GM21367 (cell line): ENCODE measurements around the gene COA6.
"Not testable (repeated sequence)": the region's sequence is repeated elsewhere in the genome, so short reads cannot be mapped to it uniquely, and the experiment has no call there.

ENCODE experiments used
- ATAC-seq: cut with Tn5 transposase; IDR thresholded peaks from one replicate; pipeline ENCODE4 v1.9.1; 2021; ENCODE audit not compliant: unreplicated experiment

Gene COA6

DNA sequence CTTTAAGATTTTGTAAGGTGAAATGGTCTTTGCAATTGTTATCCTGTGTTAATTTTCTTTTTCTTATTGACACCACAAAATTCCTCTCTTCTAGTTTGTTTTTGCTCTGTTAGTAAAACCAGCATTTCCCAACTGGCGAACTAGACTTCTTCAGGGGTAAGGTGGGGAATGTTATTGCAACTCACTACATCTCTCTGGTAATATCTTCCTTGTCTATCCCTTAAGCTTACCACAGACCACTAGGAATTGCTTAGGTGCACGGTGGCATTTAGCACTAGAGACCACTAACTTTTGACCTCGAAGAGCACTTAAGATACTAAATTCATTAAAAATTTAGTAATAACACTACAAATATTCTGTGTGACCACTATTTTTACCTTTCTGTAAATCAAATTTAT lies 4.2 kb upstream of the COA6 start:
- no peak for ATAC-seq

DNA sequence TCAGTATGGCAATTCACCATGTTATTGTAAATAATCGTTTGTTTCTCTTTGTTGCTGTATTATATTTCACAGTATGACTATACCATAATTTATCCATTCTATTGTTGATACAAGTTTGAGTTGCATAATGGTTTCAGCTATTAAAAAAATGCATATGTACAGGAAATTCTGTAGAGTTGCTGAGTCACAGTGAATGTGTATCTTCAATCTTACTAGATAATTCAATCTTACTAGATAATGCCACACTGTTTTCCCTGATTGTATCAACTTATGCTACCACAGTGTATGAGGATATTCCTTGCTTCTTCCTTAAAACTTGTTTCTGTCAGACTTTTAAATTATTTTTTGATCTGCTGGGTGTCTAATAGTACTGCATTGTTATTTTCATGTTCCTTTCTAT lies 3.5 kb upstream of the COA6 start:
- no peak for ATAC-seq

GRCh38 chr1:234371414-234371813 lies 1.8 kb upstream of the COA6 start:
- ATAC-seq = no peak

- ATAC-seq = no peak
Observed at GRCh38 chr1:234372011-234372757, 1.1 kb upstream of the COA6 start.

- no peak for ATAC-seq
Observed at GRCh38 chr1:234373959-234374254, 651 bp downstream of the COA6 start.

GRCh38 chr1:234375672-234376071 lies 2.4 kb downstream of the COA6 start:
- no peak for ATAC-seq

- ATAC-seq = not testable (repeated sequence)
Observed at GRCh38 chr1:234379591-234380109, 6.4 kb downstream of the COA6 start.

GRCh38 chr1:234381699-234382555 lies 8.7 kb downstream of the COA6 start:
- ATAC-seq = no peak

DNA sequence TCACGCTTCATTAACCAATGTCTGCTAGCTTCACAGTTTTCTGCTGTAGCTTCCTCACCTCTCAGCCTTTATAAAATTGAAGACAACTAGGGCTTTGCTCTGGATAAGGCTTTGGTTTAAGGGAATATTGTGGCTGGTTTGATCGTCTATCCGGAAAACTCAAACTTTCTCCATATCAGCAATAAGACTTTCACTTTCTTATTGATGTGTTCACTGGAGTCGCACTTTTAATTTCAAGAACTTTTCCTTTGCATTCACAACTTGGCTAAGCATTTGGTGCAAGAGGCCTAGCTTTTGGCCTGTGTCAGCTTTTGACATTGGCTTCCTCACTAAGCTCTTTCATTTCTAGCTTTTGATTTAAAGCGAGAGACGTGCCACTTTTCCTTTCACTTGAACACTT lies 12.9 kb downstream of the COA6 start:
- no peak for ATAC-seq

DNA sequence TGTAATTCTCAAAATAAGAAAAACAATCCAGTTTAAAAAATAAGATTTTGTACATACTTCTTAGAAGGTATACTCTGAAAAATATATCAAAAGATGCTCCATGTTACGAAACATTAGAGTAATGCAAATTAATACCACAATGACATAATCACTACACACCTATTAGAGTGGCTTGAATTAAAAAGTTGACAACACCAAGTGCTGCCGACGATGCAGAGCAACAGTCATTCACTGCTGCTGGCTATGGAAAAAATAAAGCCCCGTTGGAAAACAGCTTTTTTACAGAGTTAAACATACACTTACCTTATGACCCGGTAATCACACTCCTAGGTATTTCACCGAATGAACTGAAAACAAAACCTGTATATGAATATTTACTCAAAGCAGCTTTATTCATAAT lies 14.8 kb downstream of the COA6 start:
- no peak for ATAC-seq

DNA sequence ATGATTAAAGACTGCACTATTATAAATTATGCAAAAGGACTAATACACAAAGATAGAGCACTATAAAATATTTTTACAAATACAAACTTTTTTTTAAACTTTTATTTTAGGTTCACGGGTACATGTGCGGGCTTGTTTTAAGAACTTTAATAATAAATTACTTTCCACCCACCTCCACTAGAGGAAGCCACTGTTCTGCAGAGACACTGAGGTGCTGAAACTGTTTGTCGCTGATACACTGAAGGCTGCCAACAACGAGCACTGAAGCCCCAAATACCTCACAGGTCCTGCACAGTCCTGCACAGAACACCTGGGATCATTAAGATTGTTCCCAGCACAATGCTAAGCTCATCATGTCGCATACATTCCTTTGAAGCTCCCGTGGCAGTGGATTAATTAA lies 19.9 kb downstream of the COA6 start:
- ATAC-seq = no peak

DNA sequence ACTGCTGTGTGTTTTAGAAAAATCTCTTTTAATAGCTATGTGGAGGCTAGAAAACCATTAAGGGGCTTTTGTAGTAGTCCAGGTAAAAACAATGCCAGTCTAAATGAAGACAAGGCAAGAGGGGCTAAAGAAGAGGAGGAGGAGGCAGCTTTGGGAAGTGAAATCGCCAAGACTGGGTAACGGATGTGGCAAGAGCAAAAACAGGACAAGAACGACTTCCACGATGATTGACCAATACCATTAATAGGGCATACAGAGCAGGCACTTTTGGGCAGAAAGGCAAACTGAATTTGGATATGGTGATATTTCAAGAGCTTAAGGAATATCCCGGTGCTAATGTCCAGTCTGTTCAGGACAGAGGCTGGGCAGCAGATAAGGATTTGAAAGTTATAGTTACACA lies 22.0 kb downstream of the COA6 start:
- no peak for ATAC-seq

GRCh38 chr1:234396092-234396491 lies 22.8 kb downstream of the COA6 start:
- ATAC-seq = no peak

DNA sequence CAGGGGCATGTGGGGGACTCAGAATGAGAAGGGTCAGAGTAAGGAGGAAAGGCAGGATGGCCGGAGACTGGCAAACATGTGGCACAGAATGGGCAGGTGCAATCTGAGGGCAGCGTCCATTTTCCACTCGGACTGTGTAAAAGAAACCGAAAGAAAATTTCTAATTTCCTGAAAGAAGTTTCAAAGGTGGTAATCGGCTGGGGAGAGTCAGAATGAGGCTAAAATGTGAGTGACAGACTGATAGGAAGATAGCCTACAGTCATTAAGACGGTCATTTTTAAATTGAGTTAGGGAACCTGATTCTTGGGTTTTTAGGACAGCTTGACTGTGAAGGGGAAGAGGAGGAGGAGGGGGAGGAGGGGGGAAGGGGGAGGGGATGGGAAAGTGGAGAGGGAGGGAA lies 23.6 kb downstream of the COA6 start:
- no peak for ATAC-seq

GRCh38 chr1:234397732-234398131 lies 24.5 kb downstream of the COA6 start:
- ATAC-seq = no peak

DNA sequence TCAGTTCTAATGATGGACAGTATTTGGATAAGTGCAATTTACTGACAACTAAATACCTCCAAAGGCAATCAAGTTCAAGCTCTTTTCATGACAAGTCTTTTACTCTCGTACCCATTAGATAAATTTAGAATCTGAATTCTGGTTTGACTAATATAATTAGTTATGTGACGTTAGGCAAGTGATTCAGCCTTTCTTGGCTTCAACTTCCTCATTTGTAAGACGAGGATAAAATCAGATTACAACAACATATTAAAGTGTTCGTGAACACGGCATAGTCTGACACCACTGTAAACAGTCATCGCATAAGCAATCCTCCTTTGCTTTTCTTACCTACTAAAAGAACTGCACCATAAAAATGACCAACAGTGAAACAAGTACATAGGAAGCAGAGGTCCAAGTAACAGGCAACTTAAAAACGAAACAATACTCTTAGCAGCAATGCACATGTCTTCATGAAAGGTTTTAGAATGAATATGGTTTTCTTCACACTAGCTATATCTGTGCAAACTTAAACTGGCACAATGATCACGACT lies 25.7 kb downstream of the COA6 start:
- ATAC-seq = peak; percentile 55

- not testable (repeated sequence) for ATAC-seq
Observed at GRCh38 chr1:234399515-234399914, 26.3 kb downstream of the COA6 start.

- peak; percentile 47 for ATAC-seq
Observed at GRCh38 chr1:234400773-234401172, 27.5 kb downstream of the COA6 start.

GRCh38 chr1:234401658-234402057 lies 28.4 kb downstream of the COA6 start:
- ATAC-seq = no peak

GRCh38 chr1:234402939-234403338 lies 29.7 kb downstream of the COA6 start:
- no peak for ATAC-seq

DNA sequence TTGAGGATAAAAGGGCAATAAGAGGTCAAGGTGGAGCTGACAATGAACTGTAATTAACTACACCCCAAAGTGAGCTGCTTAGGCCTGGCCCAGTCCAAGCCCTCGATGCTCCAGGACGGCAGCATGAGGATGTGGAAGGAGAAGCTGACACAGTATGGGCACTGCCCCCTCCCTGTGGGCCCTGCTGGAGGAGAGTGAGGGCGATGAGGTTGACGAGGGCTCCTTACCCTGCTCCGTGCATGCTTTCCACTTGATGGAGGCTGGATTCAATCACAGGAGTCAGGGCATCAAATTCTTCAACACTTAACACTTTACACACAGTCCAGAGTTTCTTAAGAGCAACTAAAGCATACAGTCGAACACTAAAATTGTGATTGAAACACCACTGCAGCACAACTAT lies 32.4 kb downstream of the COA6 start:
- ATAC-seq = no peak

- no peak for ATAC-seq
Observed at GRCh38 chr1:234406871-234407270, 33.6 kb downstream of the COA6 start.
